Measurements from ENCODE around the gene STPG2.
A peak's percentile ranks its signal among the peaks of the same experiment; 100 is the strongest.

Gene STPG2

DNA sequence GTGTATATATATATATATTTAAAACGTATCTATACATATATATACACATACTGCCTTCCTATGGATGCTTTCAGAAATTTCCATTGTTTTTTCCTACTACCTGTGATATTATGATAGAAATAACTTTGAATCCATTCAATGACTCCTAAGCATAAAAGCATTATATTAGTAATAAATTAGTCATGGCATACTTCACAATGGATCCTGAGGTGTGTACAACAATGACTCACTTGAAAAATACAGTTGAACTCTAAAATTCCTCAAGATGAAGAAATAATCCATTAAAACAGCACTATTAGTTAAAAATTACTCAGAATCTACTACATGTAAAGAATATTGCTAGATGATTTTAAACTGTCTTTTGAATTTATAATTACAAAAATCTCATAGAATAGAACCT is 201.1 kb downstream of the STPG2 start:
- DNase-seq, result no peak

DNA sequence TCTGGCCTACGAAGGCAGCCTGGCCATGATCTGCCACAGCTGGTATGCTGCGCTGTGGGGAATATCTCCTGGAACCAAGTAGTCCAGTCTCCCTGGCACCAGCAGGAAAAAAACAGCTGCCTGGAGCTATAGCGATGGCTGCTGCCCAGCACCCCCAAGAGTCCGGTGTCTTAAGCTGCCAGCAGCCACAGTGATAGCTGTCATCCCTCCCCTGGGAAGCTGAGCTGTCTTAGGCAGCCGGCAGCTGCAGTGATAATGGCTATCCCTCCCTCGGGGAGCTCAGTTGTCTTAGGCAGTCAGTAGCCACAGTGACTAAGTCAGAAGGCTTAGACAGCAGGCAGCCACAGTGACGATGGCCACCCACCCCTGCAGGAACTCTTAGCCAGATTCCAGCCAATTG is 205.1 kb downstream of the STPG2 start:
- no peak for DNase-seq

DNA sequence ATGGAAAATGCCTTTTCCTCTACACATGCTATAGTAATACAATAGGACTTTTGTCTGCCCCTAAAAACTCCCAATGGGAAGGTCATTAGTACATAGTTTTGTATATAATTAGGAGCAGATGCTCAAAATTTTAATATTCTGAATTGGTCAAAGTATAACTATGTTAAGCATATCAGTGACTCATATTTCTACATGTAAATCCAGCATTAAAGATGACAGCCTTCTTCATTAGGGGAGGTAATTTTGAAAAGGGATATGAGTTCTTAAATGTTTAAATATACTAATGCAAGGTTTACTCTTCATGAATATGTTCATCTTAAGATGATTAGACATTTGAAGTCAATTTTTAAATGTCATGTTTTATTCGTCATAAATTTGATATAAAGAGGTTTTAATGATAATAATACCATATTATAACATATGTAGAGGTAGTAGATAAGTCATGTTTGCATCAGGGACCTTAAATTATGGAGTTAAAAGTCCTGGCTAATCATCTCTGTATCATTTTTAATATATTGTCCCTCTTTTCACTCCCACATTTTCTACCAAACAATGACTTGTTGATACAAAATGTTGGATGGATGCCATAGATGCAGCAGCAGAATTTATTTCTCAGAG is 218.8 kb downstream of the STPG2 start:
- DNase-seq, result no peak

DNA sequence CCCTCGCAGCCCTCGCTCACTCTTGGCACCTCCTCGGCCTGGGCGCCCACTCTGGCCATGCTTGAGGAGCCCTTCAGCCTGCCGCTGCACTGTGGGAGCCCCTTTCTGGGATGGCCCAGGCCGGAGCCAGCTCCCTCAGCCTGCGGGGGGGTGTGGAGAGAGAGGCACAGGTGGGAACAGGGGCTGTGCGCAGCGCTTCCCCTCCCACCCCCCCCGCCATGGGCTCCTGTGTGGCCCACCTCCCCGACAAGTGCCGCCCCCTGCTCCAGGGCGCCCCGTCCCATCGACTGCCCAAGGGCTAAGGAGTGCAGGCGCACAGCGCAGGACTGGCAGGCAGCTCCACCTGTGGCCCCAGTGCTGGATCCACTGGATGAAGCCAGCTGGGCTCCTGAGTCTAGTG is 220.2 kb downstream of the STPG2 start:
- no peak for DNase-seq

DNA sequence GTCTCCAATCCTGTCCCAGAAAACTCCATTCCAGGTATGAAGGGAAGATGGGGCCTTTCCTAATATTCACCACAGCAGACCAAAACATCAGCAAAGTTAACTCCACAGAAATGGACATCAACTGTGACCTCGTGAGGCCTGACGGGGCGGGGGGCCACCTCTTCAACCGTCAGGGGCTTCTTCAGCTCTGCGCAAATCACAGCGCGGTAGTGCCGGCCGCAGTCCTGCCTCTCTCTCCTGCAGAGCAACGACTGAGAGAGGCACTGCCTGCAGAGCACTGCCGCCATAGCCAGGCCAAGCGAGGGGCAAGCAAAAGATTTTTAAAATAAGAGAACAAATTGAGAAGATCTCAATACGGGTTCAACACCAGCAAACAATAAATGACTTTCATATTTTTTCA is 226.2 kb downstream of the STPG2 start:
- DNase-seq, result no peak

DNA sequence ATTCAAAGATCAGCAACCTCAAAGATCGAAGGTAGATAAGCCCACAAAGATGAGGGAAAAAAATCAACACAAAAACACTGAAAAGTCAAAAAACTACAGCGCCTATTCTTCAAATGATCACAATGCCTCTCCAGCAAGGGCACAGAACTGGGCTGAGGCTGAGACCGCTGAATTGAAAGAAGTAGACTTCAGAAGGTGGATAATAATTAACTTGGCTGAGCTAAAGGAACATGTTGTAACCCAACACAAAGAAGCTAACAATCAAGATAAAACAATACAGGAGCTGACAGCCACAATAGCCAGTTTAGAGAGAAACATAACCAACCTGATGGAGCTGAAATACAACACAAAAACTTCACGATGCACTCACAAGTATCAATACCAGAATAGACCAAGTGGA is 231.1 kb downstream of the STPG2 start:
- DNase-seq, result peak; percentile 67

DNA sequence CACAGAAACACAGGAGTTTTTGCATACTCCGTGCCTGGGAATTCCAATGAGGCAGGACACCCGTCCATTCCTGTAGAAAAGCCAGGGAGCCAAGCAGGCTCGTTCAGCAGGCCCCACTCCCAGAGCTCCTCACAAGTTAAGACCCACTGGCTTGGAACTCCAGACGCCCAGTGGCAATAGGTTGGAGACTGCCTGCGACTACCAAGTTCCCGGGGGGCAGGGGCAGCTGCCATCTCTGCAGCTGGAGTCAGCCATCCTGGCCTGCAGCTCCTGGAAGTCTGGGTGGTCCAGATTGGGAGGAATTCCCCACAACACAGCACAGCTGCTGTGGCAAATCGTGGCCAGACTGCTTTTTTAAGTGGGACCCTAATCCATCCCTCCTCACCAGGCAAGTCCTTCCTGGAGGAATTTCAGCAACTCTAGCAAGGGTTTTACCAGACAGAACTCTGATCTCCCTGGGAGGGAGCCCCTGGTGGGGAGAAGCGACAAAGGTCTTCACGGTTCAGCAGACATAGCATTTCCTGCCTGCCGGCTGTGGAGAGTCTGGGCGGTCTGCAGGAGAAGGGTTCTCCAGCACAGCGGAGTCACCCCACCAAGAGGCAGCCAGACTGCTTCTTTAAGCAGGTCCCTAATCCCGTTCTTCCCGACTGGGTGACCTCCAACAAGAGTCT is 231.9 kb downstream of the STPG2 start:
- DNase-seq, result peak; percentile 79

DNA sequence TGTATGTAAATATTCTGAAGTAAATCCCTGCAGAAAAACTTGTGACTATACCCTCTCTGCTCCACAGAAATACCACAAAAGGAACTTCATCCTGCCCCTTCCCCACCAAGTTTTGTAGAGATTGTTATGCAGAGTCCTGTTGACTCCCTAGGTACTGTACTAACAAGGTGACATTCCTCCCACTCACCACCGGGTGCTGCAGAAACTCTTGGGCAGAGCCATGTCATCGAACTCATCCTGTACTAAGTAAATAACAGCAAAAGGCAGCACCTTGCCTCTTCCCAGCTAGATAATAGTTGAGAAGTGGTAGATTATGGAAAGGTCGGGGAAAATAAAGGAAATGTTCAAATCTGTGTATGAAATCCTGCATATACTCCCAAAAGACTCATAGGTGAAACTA is 233.3 kb downstream of the STPG2 start:
- DNase-seq, result peak; percentile 84

DNA sequence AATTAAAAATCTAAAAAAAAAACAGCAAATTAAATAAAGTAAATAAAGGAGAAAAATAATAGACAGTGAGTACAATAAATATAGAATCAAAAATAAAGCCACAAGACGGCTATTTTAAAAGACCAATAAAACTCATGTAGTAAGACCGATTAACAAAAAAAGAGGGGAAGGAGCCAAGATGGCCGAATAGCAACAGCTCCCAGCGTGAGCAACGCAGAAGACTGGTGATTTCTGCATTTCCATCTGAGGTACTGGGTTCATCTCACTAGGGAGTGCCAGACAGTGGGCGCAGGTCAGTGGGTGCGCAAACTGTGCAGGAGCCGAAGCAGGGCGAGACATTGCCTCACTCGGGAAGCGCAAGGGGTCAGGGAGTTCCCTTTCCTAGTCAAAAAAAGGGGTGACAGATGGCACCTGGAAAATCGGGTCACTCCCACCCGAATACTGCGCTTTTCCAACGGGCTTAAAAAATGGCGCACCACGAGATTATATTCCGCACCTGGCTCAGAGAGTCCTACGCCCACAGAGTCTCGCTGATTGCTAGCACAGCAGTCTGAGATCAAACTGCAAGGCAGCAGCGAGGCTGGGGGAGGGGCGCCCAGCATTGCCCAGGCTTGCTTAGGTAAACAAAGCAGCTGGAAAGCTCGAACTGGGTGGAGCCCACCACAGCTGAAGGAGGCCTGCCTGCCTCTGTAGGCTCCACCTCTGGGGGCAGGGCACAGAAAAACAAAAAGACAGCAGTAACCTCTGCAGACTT is 239.7 kb downstream of the STPG2 start:
- peak; percentile 68 for DNase-seq

DNA sequence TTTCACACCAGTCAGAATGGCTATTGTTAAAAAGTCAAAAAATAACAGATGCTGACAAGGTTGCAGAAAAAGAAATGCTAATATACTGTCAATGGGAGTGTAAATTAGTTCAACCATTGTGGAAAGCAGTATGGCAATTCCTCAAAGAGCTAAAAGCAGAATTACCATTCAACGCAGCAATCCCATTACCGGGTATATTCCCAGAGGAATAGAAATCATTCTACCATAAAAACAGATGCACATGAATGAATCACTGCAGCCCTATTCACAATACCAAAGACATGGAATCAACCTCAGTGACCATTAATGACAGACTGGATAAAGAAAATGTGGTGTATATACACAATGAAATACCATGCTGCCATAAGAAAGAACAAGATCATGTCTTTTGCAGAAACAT is 243.0 kb downstream of the STPG2 start:
- no peak for DNase-seq

DNA sequence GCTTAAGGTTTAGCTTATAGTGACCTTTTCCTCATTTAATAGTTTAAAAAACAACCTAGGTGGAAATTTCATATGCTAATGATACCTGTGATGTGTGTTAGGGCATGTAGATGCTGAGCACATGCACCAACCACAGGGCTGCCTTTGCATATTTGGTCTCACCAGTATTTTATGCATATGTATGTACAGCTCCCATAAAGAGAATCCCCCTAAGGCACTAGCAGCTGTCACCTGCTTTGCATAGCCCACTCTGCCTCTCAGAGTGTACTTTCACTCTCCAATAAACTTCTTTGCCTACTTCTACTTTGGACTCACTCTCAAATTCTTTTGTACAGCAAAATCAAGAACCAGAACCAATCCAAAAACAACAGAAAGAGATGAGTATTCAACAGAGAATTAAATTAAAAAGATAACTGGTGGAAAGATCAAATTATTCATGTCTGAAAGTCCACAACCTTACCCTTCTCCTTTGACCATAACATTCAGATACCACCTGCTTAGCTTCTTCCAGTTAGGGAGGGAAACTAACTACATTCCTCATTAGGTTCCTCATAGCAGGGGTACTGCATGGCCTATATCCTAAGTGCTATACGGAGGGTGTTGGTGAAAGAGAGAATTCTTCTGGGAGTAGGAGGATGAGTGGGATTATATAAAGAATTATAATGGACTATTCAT is 250.5 kb downstream of the STPG2 start:
- no peak for DNase-seq

DNA sequence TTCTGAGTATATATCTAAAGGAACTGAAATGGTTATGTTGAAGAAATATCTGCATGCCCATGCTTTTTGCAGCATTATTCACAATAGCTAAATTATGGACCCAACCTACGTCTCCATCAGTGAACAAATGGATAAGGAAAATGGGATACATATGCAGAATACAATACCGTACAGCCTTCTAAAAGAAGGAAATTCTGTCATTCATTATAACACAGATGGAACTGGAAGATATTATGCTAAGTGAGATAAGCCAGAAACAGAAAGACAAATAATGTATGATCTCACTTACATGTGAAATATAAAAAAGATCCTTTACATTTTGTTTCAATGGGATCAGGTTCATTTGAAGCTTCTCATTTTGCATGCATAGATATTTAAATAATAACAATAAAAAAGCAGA is 263.3 kb downstream of the STPG2 start:
- DNase-seq, result no peak

DNA sequence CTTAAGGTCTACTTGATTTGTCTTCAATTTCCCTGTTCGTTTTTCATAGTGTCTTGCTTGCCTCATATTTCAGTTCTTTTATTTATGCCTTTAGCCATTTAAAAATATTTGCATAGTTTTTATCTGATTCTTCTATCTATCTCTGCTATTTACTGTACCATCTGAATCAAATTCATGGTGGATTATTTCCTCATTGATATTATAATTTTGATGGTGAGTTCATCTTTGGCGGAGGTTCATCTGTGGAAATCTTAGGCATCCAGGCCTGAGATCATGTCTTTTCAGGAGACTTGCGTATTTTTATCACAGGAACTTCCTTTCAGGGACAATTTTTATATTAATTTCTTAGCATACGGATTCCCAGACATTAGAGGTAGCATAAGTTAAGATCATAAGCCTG is 275.2 kb downstream of the STPG2 start:
- no peak for DNase-seq

DNA sequence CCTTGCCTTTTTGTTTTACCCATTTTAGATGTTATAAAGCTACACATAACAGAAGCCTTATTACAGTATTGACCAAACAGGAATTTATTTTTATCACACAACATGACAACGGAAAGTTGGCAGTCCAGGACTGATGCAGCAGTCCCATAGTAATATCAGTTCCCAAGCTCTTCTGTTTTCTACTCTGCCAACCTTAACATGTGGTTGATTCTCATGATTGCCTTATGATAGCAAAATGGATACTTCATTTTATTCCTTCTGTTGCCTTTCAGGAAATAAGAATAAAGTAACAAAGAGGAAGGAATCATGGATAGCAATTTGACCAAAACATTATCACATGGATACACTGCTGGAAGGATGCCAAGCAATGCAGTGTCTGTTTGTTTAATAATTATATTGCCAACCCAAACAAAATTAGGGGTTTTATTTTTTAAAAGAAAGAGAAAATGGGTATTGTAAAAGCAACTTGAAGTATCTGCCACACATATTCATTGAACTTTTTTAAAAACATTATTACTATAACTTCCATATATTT is 275.7 kb downstream of the STPG2 start:
- peak; percentile 5 for DNase-seq

DNA sequence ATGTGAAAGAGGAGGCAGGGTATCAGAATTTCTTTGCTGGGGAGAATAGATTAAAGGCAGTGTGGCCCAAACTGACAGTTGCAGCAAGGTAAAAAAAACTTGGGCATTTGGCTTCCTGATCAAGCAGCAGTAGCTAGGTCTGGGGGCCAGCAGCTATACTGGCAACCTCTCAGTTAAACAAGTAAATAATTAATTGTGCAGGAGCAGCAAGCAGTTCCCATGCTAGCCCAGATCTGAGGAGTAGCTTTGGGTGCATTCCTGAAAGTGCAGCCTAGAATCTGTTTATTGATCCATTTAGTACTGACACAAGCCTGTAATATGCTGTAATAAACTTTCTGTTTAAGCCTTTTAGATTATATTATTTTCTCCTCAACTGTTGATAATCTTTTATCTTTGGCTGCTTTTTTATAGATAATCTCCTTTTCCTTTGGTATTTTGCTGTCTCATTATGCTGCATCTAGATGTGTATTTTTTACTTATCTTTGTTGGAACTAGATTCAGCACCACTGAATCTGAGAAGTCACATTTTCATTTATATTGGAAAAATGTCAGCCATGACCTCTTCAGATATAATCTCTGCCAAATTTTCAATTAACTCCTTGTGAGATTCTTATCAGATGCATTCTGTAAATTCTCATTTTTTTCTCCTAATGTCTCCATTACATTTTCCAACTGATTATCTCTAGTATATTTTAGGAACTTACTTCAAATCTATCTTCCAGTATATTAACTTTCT is 276.3 kb downstream of the STPG2 start:
- peak; percentile 2 for DNase-seq

DNA sequence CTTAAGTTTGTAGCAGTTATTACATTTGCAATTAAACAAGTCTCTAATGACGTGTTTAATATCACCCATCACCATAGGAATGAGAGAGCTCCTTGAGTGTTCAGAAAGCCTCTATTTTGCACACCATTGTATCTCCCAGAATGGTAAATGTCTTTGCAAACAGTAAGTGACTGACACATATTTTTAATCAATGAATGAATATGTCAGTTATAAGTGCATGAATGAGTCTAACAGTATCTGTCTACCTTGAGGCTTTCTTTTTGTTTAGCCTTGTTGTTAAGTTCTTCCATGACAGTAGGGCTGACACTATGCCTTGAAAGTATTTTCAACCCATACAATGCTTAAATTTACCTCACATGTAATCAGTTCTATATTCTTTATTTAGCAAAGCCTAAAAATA is 292.2 kb downstream of the STPG2 start:
- no peak for DNase-seq

DNA sequence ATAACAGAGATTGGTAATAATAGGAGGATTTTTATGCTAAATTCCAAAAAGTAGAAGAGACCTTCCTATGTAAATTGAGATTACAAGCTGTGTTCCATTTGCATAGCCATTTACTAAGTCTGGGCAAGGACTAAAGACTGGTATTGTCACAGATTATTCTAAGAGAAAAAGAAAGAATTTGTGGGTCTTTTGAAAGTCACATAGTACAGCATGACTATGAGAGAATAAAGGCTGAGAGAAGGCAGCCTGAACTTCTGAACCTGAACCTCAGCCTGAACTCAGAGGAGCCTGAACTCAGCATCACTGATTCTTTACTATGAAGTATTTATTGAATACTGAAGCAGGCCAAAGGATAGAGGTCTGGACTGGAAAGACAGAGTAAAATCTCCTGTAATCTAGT is 297.5 kb downstream of the STPG2 start:
- DNase-seq, result no peak

DNA sequence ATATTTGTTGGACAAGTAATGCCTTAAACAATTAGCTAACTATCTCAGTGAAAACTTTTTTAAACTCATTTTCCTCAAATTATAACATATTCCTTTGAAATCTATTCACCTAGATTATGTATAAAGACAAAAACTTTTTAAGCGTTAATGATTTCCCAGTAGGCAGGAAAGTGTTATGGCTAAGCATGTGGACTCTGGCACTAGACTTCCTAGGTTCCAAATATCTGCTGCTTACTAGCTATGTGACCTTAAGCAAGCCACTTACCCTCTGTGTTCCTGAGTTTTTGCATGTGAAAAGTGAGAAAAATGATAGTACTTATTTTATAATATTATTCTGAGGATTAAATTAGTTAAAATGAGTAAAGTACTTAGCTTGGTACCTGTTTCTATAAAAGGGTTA is 301.8 kb downstream of the STPG2 start:
- DNase-seq, result no peak

DNA sequence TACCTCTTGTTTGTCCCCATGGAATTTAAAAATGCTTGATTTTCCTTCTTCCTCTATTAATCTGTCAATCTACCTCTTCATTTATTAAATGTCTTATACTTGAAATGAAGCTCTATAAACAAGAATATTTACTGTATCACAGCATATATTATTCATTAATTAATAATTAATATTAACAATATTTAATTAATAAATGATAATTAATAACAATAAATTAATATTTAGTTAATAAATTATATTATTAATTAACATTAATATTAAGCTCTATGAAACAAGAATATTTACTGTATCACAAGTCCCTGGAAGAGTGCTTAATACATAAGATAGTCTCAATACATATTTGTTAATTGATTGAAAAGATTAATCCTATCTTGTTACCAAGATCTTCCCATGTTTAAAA is 306.6 kb downstream of the STPG2 start:
- no peak for DNase-seq

DNA sequence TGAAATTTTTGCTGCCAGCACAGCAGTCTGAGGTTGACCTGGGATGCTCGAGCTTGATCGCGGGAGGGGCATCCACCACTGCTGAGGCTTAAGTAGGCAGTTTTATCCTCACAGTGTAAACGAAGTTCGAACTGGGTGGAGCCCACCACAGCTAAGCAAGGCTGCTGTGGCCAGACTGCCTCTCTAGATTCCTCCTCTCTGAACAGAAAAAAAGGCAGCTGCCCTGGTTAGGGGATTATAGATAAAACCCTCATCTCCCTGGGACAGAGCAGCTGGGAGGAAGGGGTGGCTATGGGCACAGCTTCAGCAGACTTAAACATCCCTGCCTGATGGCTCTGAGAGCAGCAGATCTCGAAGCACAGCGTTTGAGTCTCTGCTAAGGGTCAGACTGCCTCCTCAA is 314.6 kb downstream of the STPG2 start:
- no peak for DNase-seq

DNA sequence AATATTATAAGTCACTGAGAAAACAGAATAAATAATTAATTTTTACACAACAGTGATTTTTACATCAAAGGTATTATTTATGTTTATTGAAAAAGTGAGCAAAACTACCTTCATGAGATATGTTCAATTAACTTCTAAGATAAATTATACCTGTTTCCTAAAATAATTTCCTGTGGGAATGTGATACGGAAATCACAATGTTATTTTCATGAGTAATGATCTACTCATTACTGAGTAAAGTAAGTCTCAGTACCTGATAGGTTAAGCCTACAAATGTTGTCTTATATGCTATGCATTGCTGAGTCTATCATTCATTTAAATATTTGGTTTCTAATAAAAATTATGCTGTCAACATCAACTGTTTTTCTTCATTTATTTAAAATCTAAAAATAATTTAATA is 324.0 kb downstream of the STPG2 start:
- no peak for DNase-seq

DNA sequence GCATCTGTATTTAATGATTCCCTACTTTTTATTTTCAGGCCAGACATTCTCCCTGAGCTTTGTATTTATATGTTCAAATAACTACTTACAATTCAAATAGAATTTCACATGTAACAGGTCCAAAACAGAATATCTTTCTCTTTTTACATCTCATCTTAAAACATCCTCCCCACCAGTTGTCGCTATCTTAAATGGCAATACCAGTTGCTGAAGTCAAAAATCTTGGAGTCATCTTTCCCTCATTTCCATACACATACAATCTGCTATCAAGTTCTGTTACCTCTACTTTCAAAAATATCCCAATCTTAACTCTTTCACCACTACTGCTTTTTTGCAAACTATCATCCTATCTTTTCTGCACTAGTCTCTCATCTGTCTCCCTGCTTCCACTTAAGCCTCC is 330.5 kb downstream of the STPG2 start:
- DNase-seq, result no peak
